ENCODE data around the gene HAPLN1.
A peak's percentile ranks its signal among the peaks of the same experiment; 100 is the strongest.
"Not testable (repeated sequence)": the region's sequence is repeated elsewhere in the genome, so short reads cannot be mapped to it uniquely, and the experiment has no call there.

HAPLN1 gene

DNA sequence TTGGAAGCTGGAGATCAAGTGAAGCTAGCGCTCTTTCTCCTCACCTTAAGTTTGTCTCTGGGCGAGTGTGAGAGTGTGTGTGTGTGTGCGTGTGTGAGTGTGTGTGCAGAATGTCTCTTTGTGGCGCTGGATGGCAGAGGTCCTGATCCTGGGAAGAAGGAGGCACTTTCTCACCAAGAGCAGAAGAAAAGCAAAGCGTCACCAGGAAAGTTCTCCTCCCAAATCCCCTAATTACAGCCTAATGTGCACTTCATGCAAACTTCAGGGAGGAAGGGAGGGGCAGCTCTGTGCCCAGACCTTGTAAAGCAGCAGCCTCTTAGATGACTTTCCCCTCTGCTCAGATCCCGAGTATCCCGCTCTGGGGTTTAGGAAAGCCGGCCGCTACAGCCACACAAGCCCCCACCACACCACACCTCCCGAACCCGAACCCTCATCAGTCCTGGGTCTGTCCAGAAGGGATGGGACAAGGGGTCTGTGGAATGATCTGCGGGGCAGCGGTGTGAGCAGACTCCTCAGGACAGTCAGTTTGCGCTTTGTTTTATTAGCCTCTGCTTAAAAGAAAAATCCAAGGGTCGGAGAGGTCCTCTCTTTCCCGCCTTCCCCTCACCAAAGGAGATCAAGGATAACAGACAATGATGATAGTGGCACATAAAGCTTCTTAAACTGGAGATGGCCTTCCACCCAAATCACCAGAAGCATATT is at the start of gene HAPLN1:
HAPLN1 (minus strand) TSS at position 20 of the 702 bp plus-strand sequence. CDS start 47,332 bp downstream, outside the sequence.
- no peak for DNase-seq

GRCh38 chr5:83767409-83767992 is 46.8 kb upstream of the HAPLN1 start:
- no peak for DNase-seq

- no peak for DNase-seq
These were observed 43.4 kb upstream of the HAPLN1 start for GRCh38 chr5:83764101-83764500.

DNA sequence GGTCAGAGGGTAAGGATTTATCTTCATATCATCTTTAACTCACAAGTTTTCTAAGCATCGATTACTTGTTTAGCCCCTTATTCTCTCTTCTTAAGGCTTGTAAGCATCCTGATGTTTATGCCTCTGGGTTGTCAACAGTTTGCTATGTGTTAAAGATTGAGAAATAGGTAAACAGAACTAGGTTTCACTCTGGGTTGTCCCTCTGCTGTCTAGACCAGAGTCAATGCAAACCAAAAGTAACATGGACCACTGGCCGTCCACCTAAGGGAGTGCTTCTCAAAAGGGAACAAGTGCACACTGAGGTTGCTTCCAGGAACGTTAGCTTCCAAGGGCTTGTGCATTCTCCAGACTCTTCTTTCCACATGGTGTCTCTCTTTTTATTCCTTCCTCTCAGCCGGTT is 39.9 kb upstream of the HAPLN1 start:
- no peak for DNase-seq

DNA sequence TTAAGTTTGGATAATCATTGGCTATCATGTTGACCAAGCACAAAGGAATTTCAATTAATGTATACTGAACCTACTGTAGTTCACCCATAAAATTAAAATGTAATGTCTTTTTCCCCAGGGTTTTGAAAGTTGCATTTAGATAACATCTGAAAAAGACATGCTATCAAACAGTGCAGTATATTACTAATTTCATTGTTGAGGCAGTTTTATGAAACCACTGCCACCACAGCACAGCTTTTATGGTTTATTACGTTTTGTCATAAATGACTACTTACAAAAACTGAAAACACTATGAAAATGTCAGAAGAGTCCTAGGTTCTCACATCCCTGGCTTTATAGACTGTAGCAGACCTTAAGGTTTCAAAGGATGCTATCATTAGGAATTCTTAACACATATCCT is 32.0 kb upstream of the HAPLN1 start:
- DNase-seq: no peak

GRCh38 chr5:83751201-83751600 is 30.5 kb upstream of the HAPLN1 start:
- no peak for DNase-seq

- no peak for DNase-seq
These were observed 30.1 kb upstream of the HAPLN1 start for GRCh38 chr5:83750749-83751148.

GRCh38 chr5:83745816-83746215 is 25.2 kb upstream of the HAPLN1 start:
- DNase-seq: no peak

DNA sequence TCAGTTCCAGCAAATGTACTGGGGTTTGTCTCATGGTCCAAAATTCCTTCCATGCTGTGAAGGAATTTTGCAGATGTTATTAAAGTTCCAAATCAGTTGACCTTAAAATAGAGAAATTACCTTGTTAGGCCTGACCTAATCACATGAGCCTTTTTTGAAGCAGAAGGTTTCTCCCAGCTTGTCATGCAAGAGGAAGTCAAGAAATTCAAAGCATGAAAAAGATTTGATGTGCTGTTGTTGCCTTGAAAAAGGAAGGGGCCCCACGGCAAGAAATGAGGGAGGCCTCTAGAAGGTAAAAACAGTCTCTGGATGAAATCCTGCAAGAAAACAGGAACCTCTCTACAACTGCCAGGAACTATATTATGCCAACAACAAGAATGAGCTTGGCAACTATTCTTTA is 24.2 kb upstream of the HAPLN1 start:
- no peak for DNase-seq

DNA sequence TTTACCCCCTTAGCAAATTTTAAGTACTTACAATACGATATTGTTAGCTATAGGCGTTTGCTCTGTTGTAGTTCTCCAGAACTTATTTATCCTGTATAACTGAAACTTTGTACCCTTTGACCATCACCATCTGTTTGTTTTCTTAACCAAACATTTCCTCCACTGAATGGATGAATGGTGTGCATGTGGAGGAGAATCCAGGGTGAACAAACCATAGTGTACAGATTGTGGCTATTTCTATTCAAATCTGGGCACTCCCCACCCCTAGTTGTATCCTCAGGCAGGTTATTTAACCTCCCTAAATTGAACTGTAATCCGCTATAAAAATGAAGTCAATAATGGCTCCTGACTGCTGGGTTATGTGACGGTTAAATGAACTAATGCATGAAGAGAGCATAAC is 21.4 kb upstream of the HAPLN1 start:
- DNase-seq: no peak

DNA sequence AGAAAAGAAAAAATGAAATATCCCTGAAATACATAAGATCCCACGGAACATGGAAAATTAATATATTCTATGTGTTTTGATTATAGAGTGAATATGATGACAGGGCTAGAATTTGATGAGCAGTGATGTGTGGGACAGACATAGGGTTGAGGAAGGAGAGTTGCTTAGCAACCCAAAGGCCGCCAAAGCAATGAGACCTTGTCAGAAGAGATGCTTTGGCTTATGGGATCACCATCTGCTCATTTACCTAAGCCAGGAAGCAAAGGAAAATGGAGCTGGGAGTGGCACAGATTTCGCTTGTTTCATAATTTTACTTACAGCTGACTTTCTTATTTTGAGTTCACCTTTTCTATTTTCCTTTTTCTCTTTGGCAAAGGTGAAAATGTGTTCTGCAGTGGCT is 20.9 kb upstream of the HAPLN1 start:
- DNase-seq: no peak

- no peak for DNase-seq
These were observed 20.1 kb upstream of the HAPLN1 start for GRCh38 chr5:83740741-83741140.

DNA sequence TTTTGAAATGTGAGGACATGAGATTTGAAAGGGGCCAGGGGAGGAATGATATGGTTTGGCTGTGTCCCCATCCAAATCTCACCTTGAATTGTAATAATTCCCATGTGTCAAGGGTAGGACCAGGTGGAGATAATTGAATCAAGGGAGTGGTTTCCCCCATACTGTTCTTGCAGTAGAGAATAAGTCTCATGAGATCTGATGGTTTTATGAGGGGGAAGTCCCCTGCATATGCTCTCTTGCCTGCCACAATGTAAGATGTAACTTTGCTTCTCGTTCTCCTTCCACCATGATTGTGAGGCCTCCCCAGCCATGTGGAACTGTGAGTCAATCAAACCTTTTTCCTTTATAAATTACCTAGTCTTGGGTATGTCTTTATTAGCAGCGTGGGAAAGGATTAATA is 15.5 kb upstream of the HAPLN1 start:
- not testable (repeated sequence) for DNase-seq

DNA sequence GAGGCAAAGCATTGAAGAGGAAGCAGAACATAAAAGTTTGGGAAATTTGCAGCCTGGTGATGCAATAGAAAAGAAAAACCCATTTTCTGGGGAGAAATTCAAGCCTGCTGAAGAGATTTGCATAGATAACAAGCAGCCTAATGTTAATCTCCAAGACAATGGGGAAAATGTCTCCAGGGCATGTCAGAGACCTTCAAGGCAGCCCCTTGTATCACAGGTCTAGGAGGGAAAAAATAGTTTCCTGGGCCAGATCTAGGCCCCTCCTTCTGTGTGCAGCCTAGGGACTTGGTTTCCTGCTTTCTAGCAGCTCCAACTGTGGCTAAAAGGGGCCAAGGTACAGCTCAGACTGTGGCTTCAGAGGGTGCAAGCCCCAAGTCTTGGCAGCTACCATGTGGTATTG is 14.4 kb upstream of the HAPLN1 start:
- not testable (repeated sequence) for DNase-seq

GRCh38 chr5:83731638-83732037 is 11.0 kb upstream of the HAPLN1 start:
- DNase-seq: no peak

GRCh38 chr5:83729362-83729761 is 8.7 kb upstream of the HAPLN1 start:
- DNase-seq: no peak

DNA sequence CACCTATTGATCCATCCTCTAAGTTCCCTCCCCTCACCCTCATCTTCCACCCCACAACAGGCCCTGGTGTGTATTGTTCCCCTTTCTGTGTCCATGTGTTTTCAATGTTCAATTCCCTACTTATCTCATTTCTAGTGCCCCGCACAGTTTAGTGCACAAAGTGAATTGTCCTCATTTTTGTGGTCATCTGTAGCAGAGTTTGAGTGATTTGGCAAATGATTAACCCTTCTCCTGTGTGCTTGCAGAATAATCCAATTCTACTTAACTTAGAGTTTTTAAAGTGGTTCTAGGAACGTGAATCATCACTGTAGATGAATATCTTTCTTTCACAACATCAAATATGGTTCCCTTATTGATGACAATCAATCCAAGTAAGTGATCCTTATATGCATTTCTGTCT is 6.3 kb upstream of the HAPLN1 start:
- no peak for DNase-seq

DNA sequence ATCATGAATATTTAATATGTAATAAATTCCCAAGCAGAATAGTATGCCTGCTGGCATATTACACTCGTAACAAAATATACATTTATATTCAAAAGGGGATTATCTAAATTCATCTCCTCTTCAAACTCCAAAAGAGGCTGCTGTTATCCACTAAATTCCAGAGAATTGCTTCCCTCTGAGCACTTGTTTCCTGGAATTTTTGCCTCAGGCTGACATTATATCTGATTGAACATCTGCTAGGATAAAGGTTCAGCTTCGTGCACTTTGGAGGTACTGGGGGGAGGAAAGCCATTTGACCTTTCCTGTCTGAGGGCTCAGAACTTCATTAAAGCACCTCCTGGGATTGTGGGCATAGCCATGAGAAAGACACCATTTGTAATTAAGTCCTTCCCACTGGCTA is 4.3 kb upstream of the HAPLN1 start:
- no peak for DNase-seq

DNA sequence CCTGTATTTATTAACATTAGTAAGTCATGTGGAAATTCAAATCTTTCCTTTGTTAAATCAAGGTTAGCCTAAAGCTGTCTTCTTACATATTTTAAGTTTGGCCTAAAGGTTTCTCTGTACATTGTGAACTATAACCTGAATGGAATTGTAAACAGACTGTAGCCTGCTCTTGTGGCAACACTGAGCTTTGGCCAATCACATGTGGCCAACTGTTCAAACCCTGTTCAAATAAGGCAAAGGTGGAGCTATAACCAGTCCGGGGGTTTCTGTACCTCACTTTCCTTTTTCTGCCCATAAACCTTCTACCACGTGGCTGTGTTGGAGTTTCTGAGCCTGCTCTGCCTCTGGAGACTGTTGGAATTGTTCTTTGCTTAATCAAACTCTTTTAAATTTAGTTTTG is 3.3 kb upstream of the HAPLN1 start:
- no peak for DNase-seq

GRCh38 chr5:83723031-83723430 is 2.4 kb upstream of the HAPLN1 start:
- DNase-seq: no peak

- DNase-seq: no peak
These were observed 1.6 kb upstream of the HAPLN1 start for GRCh38 chr5:83721953-83722901.

- no peak for DNase-seq
These were observed 1.6 kb downstream of the HAPLN1 start for GRCh38 chr5:83718936-83719495.

DNA sequence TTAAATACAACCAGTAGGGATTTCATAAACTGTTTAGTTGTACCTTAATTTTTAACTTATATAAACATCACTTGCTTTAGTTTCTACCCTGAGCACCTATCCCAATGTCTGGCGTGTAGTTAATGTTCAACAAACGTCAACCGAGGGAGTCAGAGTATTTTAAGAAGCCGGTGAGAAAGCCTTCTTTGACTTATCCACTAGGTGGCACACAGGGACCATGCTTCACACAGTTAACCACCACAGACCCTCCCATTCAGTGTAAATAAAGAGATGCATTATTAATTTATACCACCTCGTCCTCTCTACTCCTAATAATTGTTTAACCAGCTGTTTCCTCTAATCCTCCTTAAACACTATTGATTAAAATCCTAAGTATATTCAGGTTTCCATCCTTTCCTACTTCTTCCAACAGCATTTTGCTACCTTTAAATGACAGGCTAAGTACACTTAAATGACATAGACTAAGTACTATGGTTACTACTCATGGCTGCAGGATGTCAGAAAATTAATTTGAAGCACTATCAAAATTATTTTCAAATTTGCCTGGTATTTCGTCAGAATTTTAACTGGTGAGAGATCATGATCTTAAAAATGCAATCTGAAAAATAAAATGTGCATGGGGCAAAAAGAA is 2.3 kb downstream of the HAPLN1 start:
- peak; percentile 50 for DNase-seq
